ENCODE data around the gene MEIOSIN.
A peak's percentile ranks its signal among the peaks of the same experiment; 100 is the strongest.
"Not testable (repeated sequence)": the region's sequence is repeated elsewhere in the genome, so short reads cannot be mapped to it uniquely, and the experiment has no call there.

MEIOSIN gene

GRCh38 chr19:45715139-45715538, 18.1 kb upstream of the MEIOSIN start:
- TF ChIP-seq, protein P1, sequence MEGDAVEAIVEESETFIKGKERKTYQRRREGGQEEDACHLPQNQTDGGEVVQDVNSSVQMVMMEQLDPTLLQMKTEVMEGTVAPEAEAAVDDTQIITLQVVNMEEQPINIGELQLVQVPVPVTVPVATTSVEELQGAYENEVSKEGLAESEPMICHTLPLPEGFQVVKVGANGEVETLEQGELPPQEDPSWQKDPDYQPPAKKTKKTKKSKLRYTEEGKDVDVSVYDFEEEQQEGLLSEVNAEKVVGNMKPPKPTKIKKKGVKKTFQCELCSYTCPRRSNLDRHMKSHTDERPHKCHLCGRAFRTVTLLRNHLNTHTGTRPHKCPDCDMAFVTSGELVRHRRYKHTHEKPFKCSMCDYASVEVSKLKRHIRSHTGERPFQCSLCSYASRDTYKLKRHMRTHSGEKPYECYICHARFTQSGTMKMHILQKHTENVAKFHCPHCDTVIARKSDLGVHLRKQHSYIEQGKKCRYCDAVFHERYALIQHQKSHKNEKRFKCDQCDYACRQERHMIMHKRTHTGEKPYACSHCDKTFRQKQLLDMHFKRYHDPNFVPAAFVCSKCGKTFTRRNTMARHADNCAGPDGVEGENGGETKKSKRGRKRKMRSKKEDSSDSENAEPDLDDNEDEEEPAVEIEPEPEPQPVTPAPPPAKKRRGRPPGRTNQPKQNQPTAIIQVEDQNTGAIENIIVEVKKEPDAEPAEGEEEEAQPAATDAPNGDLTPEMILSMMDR (IDR thresholded peaks at IDR 0.05; ENCODE audit: low read depth, low read length): no peak
- DNase-seq (ENCODE audit: extremely low read depth, low read depth): no peak

DNA sequence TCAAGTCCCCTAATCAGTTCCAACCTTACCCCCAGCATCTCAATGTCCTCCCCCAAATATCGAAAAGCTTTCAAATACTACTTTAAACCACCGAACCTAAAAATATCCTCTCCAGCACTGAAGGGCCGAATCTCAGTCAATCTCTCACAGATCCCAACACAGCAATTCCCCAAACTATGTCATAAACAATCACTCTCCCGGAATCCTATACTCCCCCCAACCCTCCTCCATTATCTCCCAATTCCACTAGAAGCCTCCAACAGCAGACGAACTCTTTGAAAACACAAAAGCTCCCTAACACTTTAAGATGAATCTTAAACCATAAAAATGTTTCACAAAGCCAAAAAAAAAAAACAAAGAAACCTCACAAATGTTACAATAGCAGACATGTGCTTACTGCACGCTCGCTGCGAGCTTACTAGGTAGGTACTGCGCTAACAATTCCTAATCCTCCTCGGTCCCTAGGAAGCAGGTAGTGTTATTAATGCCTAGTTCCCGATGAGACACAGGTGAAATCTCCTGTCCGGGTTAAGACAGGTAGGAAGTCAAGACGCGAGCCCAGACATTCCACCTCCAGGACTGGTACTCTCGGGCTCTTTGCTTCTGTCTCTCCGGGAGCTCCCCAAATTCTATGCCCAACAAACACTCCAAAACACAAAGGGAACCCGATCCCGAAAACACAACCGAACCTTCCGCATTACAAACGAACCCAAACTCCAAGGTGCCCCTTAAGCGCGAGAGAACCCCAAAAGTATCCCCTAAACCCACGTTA, 16.7 kb upstream of the MEIOSIN start:
- DNase-seq (ENCODE audit: extremely low read depth, low read depth): no peak
- TF ChIP-seq, protein P1 (IDR thresholded peaks at IDR 0.05; ENCODE audit: low read depth, low read length): no peak

DNA sequence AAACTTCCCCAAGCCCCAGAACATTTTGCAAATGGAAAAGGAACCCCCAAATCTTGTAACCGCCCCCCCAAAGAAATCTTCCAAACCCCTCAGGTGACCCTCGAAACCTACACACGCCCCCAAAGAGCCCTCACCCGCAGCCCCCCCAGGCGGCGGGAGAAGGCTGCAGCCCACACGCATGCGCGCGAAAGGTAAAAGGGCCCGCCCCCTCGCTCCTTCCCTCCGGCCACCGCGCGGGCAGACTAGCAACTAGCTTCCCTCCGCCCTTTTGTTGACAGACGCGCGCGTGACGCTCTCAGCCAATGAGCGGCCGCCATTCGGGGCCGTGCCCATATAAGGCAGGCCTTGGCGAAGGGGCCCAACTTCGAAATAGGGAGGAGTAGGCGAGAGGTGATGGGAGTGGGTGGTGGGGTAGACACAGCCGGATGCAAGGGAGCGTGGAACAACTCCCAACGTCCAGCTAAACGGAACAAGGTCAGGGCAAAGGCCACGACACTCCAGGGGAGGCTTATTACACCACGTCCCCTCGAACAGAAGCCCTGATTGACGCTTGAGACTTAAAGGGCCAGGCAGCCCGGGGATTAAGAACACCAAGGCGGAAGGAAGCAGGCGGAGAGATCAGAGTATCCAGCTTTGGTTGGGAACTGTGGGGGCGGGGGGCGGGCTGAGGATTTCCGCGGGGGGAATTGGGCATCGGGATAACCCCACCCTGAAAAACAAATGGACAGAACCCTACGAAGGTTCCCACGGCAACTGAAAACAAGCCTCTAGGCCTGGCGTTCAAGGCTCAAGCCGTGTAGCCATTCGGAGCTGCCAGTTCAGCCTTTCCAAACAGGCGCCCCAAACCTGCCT, 15.9 kb upstream of the MEIOSIN start:
- TF ChIP-seq, protein P1 (IDR thresholded peaks at IDR 0.05; ENCODE audit: low read depth, low read length): peak; percentile 20
- DNase-seq (ENCODE audit: extremely low read depth, low read depth): peak; percentile 98

DNA sequence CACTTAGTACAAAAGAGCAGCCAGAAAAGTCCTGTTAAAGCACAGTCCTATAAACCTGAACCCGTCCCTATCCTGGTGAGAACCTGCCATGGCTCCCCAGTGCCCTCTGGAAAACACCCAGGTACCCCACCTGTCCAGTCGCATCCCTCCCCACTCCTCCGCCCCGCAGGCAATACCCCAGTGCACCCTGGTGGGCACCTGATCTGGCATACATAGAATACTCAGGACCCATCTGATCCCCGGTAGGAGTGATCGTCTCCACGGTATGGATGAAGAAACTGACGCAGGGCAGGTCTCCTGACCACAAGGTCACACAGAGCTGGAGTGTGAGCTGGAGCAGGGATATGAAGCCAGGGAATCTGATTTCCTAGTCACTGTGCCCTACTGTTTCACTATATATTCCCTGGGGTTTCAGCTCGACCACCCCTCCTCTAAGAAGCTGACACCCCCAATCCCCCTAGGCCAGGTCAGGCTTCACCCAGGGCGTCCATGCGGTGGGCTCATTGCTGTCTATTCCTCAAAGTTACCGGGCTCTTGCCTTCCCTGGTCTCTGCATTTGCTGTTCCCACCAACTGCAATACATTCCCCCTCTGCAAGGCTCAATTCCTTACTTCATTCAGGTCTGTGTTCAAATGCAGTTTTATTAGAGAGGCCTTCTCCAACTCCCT, 15.1 kb upstream of the MEIOSIN start:
- TF ChIP-seq, protein P1 (IDR thresholded peaks at IDR 0.05; ENCODE audit: low read depth, low read length): no peak
- no peak for DNase-seq (ENCODE audit: extremely low read depth, low read depth)

- DNase-seq (ENCODE audit: extremely low read depth, low read depth): not testable (repeated sequence)
Measured at GRCh38 chr19:45720065-45720464, 13.2 kb upstream of the MEIOSIN start.

DNA sequence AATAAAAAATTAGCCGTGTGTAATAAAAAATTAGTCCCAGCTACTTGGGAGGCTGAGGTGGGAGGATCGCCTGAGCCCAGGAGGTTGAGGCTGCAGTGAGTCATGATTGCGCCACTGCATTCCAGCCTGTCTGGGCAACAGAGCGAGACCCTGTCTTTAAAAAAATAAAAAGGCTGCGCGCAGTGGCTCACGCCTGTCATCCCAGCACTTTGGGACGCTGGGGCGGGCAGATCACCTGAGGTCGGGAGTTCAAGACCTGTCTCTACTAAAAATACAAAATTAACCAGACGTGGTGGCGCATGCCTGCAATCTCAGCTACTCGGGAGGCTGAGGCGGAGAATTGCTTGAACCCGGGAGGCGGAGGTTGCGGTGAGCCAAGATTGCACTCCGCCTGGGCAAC, 4.6 kb upstream of the MEIOSIN start:
- not testable (repeated sequence) for DNase-seq (ENCODE audit: extremely low read depth, low read depth)

DNA sequence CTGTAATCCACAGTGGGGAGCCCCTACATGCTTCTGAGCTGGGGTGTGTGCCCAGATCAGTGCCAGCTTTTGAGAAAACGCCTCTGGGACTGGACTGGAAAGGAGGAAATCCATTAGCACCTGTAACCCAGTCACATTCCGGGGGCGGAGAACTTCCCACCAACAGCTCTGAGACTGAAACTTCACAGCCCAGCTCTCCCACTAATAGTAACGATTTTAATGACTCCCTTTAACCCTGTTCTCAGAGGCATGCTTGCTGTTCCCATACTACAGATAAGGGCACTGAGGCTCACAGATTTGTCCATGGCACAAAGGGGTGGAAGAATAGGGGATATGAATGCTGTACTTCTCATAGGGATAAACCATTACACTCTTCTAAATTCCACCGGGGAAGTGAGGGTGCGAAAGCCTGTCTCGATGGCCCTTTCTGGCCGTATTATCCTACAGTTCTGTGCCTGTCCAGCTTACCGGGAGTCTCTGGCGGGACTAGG, 3.4 kb upstream of the MEIOSIN start:
- TF ChIP-seq, protein P1 (IDR thresholded peaks at IDR 0.05; ENCODE audit: low read depth, low read length): no peak
- no peak for DNase-seq (ENCODE audit: extremely low read depth, low read depth)
